HCT116 (cell line): ENCODE results near the gene HMCN2.

ENCODE experiments used
- CTCF ChIP-seq, 3 experiments: fragments of 200-600 bp in 1 of 3; sonication (generic) in 1 of 3; IDR thresholded peaks in 2 of 3; conservative IDR thresholded peaks in 1 of 3; 2 replicates each; pipeline ENCODE4 v1.5.1; 2012 to 2017; ENCODE audit warnings: low read depth in 2 of 3, low read length in 2 of 3, antibody characterized with exemption in 1 of 3, borderline replicate concordance in 1 of 3, control low read depth in 1 of 3, mild to moderate bottlenecking in 1 of 3, mixed read lengths in 1 of 3, mixed run types in 1 of 3, moderate library complexity in 1 of 3; ENCODE audit not compliant: insufficient read depth in 1 of 3
- EGR1 ChIP-seq: IDR thresholded peaks from 2 replicates; pipeline ENCODE4 v1.6.1; 2012; ENCODE audit warnings: low read depth
- EZH2 ChIP-seq: fragments of 200-600 bp; sonication (generic); IDR thresholded peaks from 2 replicates; pipeline ENCODE4 v1.6.1; 2017; ENCODE audit warnings: antibody characterized with exemption, mixed run types
- EZH2phosphoT487 ChIP-seq: fragments of 200-600 bp; IDR thresholded peaks from 2 replicates; pipeline ENCODE4 v1.6.1; 2018; ENCODE audit warnings: antibody characterized with exemption, borderline replicate concordance
- JUND ChIP-seq: IDR thresholded peaks from 2 replicates; pipeline ENCODE4 v1.6.1; 2012
- POLR2A ChIP-seq: IDR thresholded peaks from 2 replicates; pipeline ENCODE4 v1.7.0; 2011; ENCODE audit warnings: borderline replicate concordance; ENCODE audit not compliant: insufficient read depth, insufficient read length; ENCODE audit errors: extremely low read depth
- POLR2AphosphoS5 ChIP-seq: IDR thresholded peaks from 2 replicates; pipeline ENCODE4 v1.6.1; 2011; ENCODE audit warnings: mild to moderate bottlenecking, low read depth, low read length, moderate library complexity
- REST ChIP-seq: IDR thresholded peaks from 2 replicates; pipeline ENCODE4 v1.6.1; 2012; ENCODE audit warnings: low read depth
- SIN3A ChIP-seq: IDR thresholded peaks from 2 replicates; pipeline ENCODE4 v1.6.1; 2012; ENCODE audit warnings: low read depth
- SP1 ChIP-seq: IDR thresholded peaks from 2 replicates; pipeline ENCODE4 v1.6.1; 2012; ENCODE audit warnings: low read depth
- TCF7L2 ChIP-seq: IDR thresholded peaks from 2 replicates; pipeline ENCODE4 v1.7.0; 2011; ENCODE audit warnings: borderline replicate concordance, inconsistent platforms; ENCODE audit not compliant: insufficient read depth, insufficient read length; ENCODE audit errors: extremely low read depth
- YY1 ChIP-seq: IDR thresholded peaks from 2 replicates; pipeline ENCODE4 v1.6.1; 2011; ENCODE audit warnings: low read length, low read depth, moderate library complexity, mild to moderate bottlenecking; ENCODE audit not compliant: insufficient replicate concordance; ENCODE audit errors: extremely low read depth
- ZNF274 ChIP-seq: fragments of 200-500 bp; sonication (Bioruptor generic); IDR thresholded peaks from 2 replicates; pipeline ENCODE4 v1.6.1; 2014; ENCODE audit warnings: mild to moderate bottlenecking, low read depth, low read length, inconsistent platforms
- TF ChIP-seq, protein P1 (sequence below): IDR thresholded peaks from 2 replicates; pipeline ENCODE4 v1.6.1; 2012

DNA sequence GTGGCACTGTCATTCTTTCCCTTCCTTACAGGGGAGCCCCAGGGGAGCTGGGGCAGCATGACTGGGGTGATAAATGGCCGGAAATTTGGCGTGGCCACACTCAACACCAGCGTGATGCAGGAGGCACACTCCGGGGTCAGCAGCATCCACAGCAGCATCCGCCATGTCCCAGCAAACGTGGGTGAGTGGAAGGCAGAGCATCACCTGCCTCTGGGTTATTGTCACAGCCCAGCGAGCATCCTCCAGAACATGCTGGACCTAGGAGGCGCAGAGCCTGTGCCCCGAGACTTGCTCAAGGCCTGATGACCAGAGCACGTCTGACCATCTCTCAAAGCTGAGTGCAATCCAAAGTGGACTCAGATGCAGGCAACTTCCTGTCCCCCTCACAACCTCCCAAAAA is 157.0 kb downstream of the HMCN2 start:
- no peak for TF ChIP-seq CTCF (IDR thresholded peaks at IDR 0.05 in 2 of 3, conservative IDR thresholded peaks at IDR 0.05 in 1 of 3; ENCODE audit: borderline replicate concordance in 1 of 3, insufficient read depth in 1 of 3, low read depth in 2 of 3, low read length in 2 of 3)
- no peak for TF ChIP-seq EZH2
- no peak for TF ChIP-seq POLR2A
- no peak for TF ChIP-seq SP1
- TF ChIP-seq TCF7L2: no peak
- TF ChIP-seq EZH2phosphoT487: no peak
- no peak for TF ChIP-seq EGR1
- TF ChIP-seq ZNF274: no peak
- TF ChIP-seq JUND: no peak
- no peak for TF ChIP-seq REST
- TF ChIP-seq POLR2AphosphoS5: no peak
- no peak for TF ChIP-seq YY1
- TF ChIP-seq, protein P1, sequence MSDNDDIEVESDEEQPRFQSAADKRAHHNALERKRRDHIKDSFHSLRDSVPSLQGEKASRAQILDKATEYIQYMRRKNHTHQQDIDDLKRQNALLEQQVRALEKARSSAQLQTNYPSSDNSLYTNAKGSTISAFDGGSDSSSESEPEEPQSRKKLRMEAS: no peak
- no peak for TF ChIP-seq SIN3A
